ENCODE data around the gene IMPG2. TPM values are rescaled to one million over a fixed set of nuclear protein-coding genes. Genes with fewer than 3 reads are reported as not detected.
"Not testable (repeated sequence)": the region's sequence is repeated elsewhere in the genome, so short reads cannot be mapped to it uniquely, and the experiment has no call there.

IMPG2 gene
- 0.06 TPM for polyA plus RNA-seq (2013, experiment 1 of 2; ENCODE audit: insufficient read length)
- 0.07 TPM for polyA plus RNA-seq (2013, experiment 2 of 2; ENCODE audit: insufficient read length)

DNA sequence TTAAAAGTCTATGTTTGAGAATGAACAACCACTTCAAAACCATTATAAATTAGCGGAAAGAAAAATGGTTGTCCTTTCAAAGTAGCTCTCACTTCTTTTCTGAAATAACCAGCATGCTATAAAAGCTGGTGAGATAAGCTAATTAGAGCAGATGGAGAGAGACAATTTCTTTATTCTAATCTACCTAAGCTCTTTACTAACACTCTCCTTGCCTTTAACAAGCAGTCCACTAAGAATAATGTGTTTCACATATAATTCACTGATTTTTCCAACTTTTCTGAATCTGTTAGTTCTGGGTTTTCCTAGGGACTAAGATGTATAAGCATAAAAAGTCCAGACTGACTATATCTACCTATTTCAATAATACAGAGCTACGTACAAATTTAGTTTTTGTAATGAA is at the start of gene IMPG2:
Gene IMPG2, minus strand, starts transcription at position 101 of the 400 bp plus-strand sequence. CDS start 203 bp downstream, outside the sequence.
- no peak for DNase-seq

GRCh38 chr3:101362406-101362805 is 42.0 kb upstream of the IMPG2 start:
- DNase-seq, result no peak

- DNase-seq, result peak; percentile 3
Measured at GRCh38 chr3:101351829-101352228, 31.5 kb upstream of the IMPG2 start.

- peak; percentile 9 for DNase-seq
Measured at GRCh38 chr3:101340591-101340990, 20.2 kb upstream of the IMPG2 start.

GRCh38 chr3:101333883-101334282 is 13.5 kb upstream of the IMPG2 start:
- no peak for DNase-seq

GRCh38 chr3:101329016-101329673 is 8.8 kb upstream of the IMPG2 start:
- DNase-seq, result no peak

DNA sequence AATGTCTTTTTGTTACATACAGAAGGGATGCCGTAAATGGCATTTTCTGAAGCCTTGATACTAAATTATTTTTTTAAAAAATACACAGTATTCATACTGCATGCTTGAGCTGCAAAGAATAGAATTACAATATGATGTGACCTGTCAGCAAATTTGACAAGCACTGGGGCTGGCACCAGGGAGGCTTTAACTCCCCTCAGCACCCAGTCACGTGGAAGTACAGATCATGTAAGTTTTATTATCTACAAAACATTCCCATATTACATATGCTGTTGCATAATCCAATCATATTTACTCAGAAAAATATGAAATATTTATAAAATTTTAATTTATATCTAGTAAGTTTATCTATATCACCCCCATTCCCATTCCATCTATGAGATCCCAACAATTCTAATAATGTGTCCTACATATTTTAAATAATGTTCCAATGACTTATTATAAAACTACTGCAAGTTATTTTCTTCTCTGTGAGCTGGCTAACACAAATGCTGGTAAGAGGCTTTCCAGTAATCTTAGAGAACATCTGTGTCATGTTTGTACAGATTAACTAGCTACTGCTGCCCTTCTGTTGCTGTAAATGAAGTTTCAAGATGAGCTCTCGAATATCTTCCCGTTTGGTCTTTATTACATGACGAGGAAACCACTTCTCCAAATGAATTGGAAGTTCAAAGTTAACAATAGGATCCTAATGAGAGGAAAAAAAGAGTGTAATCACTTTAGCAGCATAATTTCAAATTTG is 5.2 kb upstream of the IMPG2 start:
- DNase-seq, result peak; percentile 6

- no peak for DNase-seq
Measured at GRCh38 chr3:101319531-101319930, 844 bp downstream of the IMPG2 start.

DNA sequence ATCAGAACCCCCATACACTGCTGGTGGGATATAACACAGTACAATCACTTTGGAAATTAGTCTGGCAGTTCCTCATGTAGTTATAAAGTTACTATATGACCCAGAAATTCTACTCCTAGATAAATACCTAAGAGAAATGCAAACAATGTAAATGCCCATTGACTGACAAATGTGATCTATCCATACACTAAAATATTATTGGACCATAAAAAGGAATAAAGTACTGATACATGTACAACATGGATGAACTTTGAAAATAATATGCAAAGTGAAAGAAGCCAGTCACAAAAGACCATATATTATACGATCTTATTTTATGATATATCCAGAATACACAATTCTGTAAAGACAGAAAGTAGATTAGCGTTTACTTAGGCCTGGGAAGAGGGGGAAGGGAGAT is 7.8 kb downstream of the IMPG2 start:
- DNase-seq, result no peak

DNA sequence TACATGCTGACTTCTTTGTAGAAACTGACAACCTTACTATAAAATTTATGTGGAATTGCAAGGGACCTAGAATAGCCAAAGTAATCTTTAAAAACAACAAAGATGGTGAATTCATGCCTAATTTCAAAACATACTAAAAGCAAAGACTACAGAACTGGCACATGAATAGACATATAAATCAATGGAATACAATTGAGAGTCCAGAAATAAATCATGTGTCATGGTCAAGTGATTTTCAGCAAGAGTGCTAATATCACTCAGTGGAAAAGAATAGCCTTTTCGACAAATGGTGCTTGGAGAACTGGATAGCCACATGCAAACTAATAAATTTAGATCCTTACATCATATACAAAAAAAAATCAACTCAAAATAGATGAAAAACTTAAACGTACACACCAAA is 8.7 kb downstream of the IMPG2 start:
- DNase-seq, result no peak

GRCh38 chr3:101310978-101311375 is 9.4 kb downstream of the IMPG2 start:
- DNase-seq, result no peak

DNA sequence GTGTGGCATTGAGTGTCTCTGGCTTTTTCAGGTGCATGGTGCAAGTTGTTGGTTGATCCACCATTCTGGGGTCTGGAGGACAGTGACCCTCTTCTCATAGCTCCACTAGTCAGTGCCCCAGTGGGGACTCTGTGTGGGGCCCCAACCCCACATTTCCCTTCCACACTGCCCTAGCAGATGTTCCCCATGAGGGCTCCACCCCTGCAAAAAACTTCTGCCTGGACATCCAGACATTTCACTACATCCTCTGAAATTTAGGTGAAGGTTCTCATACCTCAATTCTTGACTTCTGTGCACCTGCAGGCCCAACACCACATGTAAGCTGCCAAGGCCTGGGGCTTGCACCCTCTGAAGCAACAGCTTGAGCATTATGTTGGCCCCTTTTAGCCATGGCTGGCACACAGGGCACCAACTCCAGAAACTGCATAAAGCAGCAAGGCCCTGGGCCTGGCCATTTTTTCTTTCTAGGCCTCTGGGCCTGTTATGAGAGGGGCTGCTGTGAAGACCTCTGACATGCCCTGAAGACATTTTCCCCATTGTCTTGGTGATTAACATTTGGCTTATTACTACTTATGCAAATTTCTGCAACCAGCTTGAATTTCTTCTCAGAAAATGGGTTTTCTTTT is 12.1 kb downstream of the IMPG2 start:
- not testable (repeated sequence) for DNase-seq

GRCh38 chr3:101303836-101304235 is 16.5 kb downstream of the IMPG2 start:
- DNase-seq, result no peak

GRCh38 chr3:101303089-101303731 is 17.2 kb downstream of the IMPG2 start:
- DNase-seq, result no peak

- no peak for DNase-seq
Measured at GRCh38 chr3:101300073-101300472, 20.3 kb downstream of the IMPG2 start.

DNA sequence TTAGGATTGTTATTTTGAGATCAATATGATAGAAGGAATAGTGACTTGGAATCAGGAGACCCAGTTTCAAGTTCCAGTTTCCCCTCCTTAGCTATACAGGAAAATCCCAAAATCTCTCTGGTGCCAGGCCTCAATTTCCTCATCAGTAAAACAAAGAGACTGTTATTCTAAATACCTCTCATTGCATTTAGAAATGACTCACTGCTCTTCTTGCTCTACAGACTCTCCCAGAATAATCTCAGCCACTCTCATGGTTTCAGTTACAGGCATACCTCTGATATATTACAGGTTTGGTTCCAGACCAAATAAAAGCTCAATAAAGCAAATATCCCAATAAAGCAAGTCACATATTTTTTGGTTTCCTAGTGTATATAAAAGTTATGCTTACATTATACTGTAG is 28.3 kb downstream of the IMPG2 start:
- DNase-seq, result peak; percentile 19

- DNase-seq, result no peak
Measured at GRCh38 chr3:101288294-101288693, 32.1 kb downstream of the IMPG2 start.

GRCh38 chr3:101284757-101285156 is 35.6 kb downstream of the IMPG2 start:
- DNase-seq, result no peak

DNA sequence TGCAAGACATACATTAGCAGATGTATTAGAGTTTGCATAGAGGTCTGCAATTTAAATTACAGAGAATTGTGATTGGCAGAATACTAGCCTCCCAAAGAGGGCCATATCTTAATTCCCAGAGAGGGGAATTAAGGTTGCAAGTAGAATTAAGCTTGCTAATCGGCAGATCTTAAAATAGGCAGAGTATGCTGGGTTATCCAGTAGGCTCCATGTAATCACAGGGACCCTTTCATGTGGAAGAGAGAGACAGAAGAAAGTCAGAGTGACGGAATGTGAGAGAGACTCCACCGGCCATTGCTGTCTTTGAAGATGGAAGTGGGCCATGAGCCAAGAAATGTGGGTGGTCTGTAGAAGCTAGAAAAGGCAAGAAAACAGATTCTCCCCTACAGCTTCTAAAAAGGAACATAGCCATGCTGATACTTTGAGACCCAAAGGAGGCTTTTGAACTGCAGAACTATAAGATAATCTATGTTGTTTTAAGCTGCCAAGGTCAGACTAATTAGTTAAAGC is 38.8 kb downstream of the IMPG2 start:
- DNase-seq, result peak; percentile 40

- no peak for DNase-seq
Measured at GRCh38 chr3:101279765-101280385, 40.5 kb downstream of the IMPG2 start.

DNA sequence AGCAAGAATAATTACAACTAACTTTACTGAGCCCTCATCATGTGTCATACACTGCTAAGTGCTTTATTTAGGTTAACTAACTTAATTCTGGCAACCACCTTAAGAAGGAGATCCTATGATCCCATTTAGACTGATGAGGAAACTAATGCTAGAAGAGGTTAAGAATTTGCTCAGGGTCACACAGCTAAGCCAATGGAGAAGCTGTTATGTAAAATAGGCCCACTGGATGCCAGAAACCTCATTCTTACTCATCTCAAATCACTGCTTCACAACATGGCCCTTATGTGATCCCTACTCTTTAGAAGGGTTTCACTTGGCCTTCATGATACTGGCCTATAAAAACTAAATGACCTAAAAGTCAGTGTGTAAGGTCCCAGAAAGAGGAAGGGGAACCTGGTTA is 41.2 kb downstream of the IMPG2 start:
- no peak for DNase-seq

DNA sequence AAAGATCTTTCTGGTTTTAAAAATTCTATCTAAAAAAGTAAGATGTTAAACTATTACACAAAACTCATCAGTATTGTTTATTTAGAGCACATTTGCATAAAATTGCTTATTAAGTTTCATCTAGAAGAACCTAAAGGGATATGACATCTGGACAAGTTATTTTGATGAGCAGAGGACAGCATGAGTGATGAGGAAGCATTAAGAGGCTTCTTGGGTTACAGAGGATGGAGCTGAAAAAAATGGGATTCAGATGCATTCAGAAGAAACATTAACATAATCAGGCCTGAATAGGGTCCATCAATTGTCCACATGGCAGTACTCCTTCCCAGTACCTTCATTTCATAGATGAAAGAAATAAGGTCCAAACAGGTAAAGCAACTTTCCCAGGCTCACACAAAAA is 41.6 kb downstream of the IMPG2 start:
- no peak for DNase-seq
